Mucosa of rectum (tissue), 2 donors: ENCODE results near the gene EHF.

ENCODE experiments used
- H3K27ac ChIP-seq, 2 donors: one replicate each; pipeline ENCODE4 v1.7.0; 2013; ENCODE audit warnings: inconsistent platforms in 2 of 2, low read depth in 2 of 2, low read length in 2 of 2
- H3K27me3 ChIP-seq, 2 donors: one replicate each; pipeline ENCODE4 v1.7.0; 2013; ENCODE audit warnings: low read length in 2 of 2; ENCODE audit not compliant: control insufficient read depth in 2 of 2, insufficient read depth in 2 of 2
- H3K36me3 ChIP-seq, 2 donors: one replicate each; pipeline ENCODE4 v1.7.0; 2013; ENCODE audit warnings: low read length in 2 of 2; ENCODE audit not compliant: control insufficient read depth in 2 of 2, insufficient read depth in 2 of 2
- H3K4me1 ChIP-seq, 2 donors: one replicate each; pipeline ENCODE4 v1.7.0; 2013; ENCODE audit warnings: low read length in 2 of 2, mild to moderate bottlenecking in 1 of 2; ENCODE audit not compliant: control insufficient read depth in 2 of 2, insufficient read depth in 2 of 2
- H3K4me3 ChIP-seq, 2 donors: one replicate each; pipeline ENCODE4 v1.7.0; 2013; ENCODE audit warnings: low read length in 2 of 2
- H3K9ac ChIP-seq, 2 donors: one replicate each; pipeline ENCODE4 v1.7.0; 2013; ENCODE audit warnings: low read length in 2 of 2, low read depth in 1 of 2, mild to moderate bottlenecking in 1 of 2
- H3K9me3 ChIP-seq, 2 donors: one replicate each; pipeline ENCODE4 v1.7.0; 2013; ENCODE audit warnings: low read length in 2 of 2; ENCODE audit not compliant: control insufficient read depth in 2 of 2
- donor health status: healthy.
- donor health status: Normal muscosa, but diverticular disease.

The EHF gene

GRCh38 chr11:34706709-34707461 is 86.0 kb downstream of the EHF start:
- H3K9ac ChIP-seq = no peak overlapping the region
- no peaks in the 10 kb centered on the region for H3K27me3 ChIP-seq
- peaks cover 0 to 7% of the 10 kb centered on the region in 2 donors for H3K9me3 ChIP-seq
- no peaks in the 10 kb centered on the region for H3K4me1 ChIP-seq
- no peaks in the 10 kb centered on the region for H3K36me3 ChIP-seq
- no peak overlapping the region for H3K27ac ChIP-seq
- no peak overlapping the region for H3K4me3 ChIP-seq

DNA sequence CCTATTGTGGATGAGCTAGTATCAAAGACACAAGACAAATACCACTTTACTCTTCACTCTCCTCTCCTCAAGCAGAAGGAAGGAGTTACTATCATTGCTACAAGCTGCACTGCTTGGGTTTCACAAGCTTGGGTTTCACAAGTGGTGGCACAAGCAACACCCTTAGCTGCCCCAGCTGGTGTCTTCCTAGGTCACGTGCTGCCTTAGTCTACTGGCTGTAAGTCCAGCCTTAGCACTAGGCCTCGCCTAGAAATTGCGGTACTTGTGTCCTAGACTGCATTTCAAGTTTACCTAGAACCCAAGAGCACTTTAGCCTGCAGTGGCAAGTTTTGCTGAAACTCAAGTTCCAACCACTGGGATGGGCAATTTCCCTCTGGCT is 86.6 kb downstream of the EHF start:
- no peaks in the 10 kb centered on the region for H3K27me3 ChIP-seq
- no peaks in the 10 kb centered on the region for H3K36me3 ChIP-seq
- H3K9me3 ChIP-seq = peaks cover 0 to 7% of the 10 kb centered on the region in 2 donors
- H3K9ac ChIP-seq = no peak overlapping the region
- no peak overlapping the region for H3K4me3 ChIP-seq
- no peaks in the 10 kb centered on the region for H3K4me1 ChIP-seq
- H3K27ac ChIP-seq = no peak overlapping the region
